H1 (cell line): Measurements from ENCODE around the gene NEK9. TPM values are rescaled to one million over a fixed set of nuclear protein-coding genes. Genes with fewer than 3 reads are reported as not detected.

Source experiments
- CTCF ChIA-PET: fragments of 300-600 bp; sonication (Branson Sonifier 250); formaldehyde crosslinking; loops from one replicate; lab custom pipeline; 2021; ENCODE audit not compliant: partially characterized antibody; lab: Charles Lee
- POLR2A ChIA-PET: fragments of 300-600 bp; sonication (Branson Sonifier 250); formaldehyde crosslinking; loops from one replicate; lab custom pipeline; 2021; ENCODE audit warnings: inconsistent platforms; ENCODE audit not compliant: partially characterized antibody; lab: Charles Lee
- DNase-seq, 2 experiments: peaks; one replicate each; pipeline versions ENCODE4 v3.0.0 to v3.0.0-alpha.2; 2010 to 2022; ENCODE audit warnings: low spot score in 2 of 2, low read depth in 1 of 2, mixed read lengths in 1 of 2
- FAIRE-seq: peaks from 2 replicates; lab custom pipeline; 2011; peaks lifted over from hg19 to GRCh38; lab: Jason Lieb, UNC
- H2AFZ ChIP-seq: 2 replicates; pipeline ENCODE4 v1.8.1; 2012; ENCODE audit warnings: low read length, inconsistent platforms
- H2AK5ac ChIP-seq: 2 replicates; pipeline ENCODE4 v1.6.1; 2013; ENCODE audit warnings: low read depth, low read length
- H2BK120ac ChIP-seq: replicated peaks from 2 replicates; pipeline ENCODE3; 2013; ENCODE audit warnings: low read depth, low read length, inconsistent platforms
- H2BK12ac ChIP-seq: 2 replicates; pipeline ENCODE4 v1.6.1; 2013; ENCODE audit warnings: low read depth, low read length
- H2BK15ac ChIP-seq: 2 replicates; pipeline ENCODE4 v1.6.1; 2013; ENCODE audit warnings: low read length
- H2BK20ac ChIP-seq: 2 replicates; pipeline ENCODE4 v1.6.1; 2013; ENCODE audit warnings: low read length
- H2BK5ac ChIP-seq: 2 replicates; pipeline ENCODE4 v1.6.1; 2013; ENCODE audit warnings: low read depth, low read length
- H3K14ac ChIP-seq: 2 replicates; pipeline ENCODE4 v1.6.1; 2013; ENCODE audit warnings: inconsistent platforms; ENCODE audit not compliant: insufficient read length
- H3K18ac ChIP-seq: 2 replicates; pipeline ENCODE4 v1.6.1; 2013; ENCODE audit warnings: low read length; ENCODE audit errors: extremely low read depth
- H3K23ac ChIP-seq: 2 replicates; pipeline ENCODE4 v1.6.1; 2013; ENCODE audit warnings: inconsistent platforms; ENCODE audit not compliant: insufficient read length
- H3K23me2 ChIP-seq: 2 replicates; pipeline ENCODE4 v1.6.1; 2013; ENCODE audit warnings: low read depth, low read length
- H3K27ac ChIP-seq: 2 replicates; pipeline ENCODE4 v1.6.1; 2011; ENCODE audit warnings: low read depth, low read length, inconsistent platforms
- H3K27me3 ChIP-seq, 4 experiments: replicated peaks in 1 of 4; 1 replicate in 1 of 4; 2 replicates in 3 of 4; pipeline versions ENCODE4 v1.6.1 to v1.8.1; 2011 to 2013; ENCODE audit warnings: low read length in 3 of 4, mild to moderate bottlenecking in 3 of 4, inconsistent platforms in 2 of 4, mixed read lengths in 2 of 4, moderate library complexity in 1 of 4; ENCODE audit not compliant: control insufficient read depth in 3 of 4, insufficient read depth in 3 of 4; ENCODE audit errors: extremely low read depth in 1 of 4
- H3K36me3 ChIP-seq, 4 experiments: 2 replicates each; pipeline versions ENCODE4 v1.6.1 to v1.8.1; 2011 to 2013; ENCODE audit warnings: mild to moderate bottlenecking in 4 of 4, low read length in 3 of 4, moderate library complexity in 2 of 4, control low read depth in 1 of 4, inconsistent platforms in 1 of 4; ENCODE audit not compliant: insufficient read depth in 4 of 4, control insufficient read depth in 2 of 4
- H3K4ac ChIP-seq: replicated peaks from 2 replicates; pipeline ENCODE3; 2013; ENCODE audit warnings: low read length, low read depth, mixed read lengths, inconsistent platforms; ENCODE audit not compliant: insufficient read length
- H3K4me1 ChIP-seq, 4 experiments: replicated peaks in 1 of 4; 1 replicate in 1 of 4; 2 replicates in 3 of 4; pipeline versions ENCODE4 v1.6.1 to v1.8.1; 2011 to 2013; ENCODE audit warnings: low read length in 3 of 4, inconsistent platforms in 2 of 4, mixed read lengths in 1 of 4; ENCODE audit not compliant: insufficient read depth in 4 of 4, control insufficient read depth in 3 of 4
- H3K4me2 ChIP-seq, 2 experiments: 2 replicates each; pipeline versions ENCODE4 v1.6.1 to v1.8.1; 2011 to 2013; ENCODE audit warnings: low read depth in 2 of 2, low read length in 2 of 2, control low read depth in 1 of 2, inconsistent platforms in 1 of 2, mild to moderate bottlenecking in 1 of 2; ENCODE audit not compliant: insufficient read depth in 1 of 2
- H3K4me3 ChIP-seq, 4 experiments: fragments of 200-600, 300-600 bp in 1 of 4; sonication (generic), shearing (Covaris generic), sonication (Bioruptor Twin) in 1 of 4; 2 replicates each; pipeline versions ENCODE4 v1.5.1 to v1.8.1; 2011 to 2016; ENCODE audit warnings: low read length in 4 of 4, low read depth in 3 of 4, control low read depth in 2 of 4, inconsistent platforms in 2 of 4, mild to moderate bottlenecking in 2 of 4, mixed read lengths in 1 of 4, moderate library complexity in 1 of 4; ENCODE audit not compliant: insufficient read depth in 2 of 4; ENCODE audit errors: extremely low read depth in 1 of 4
- H3K56ac ChIP-seq: replicated peaks from 2 replicates; pipeline ENCODE3; 2013; ENCODE audit warnings: low read depth, mild to moderate bottlenecking, mixed read lengths, low read length, inconsistent platforms; ENCODE audit not compliant: insufficient read length
- H3K79me1 ChIP-seq: 2 replicates; pipeline ENCODE4 v1.6.1; 2013; ENCODE audit warnings: low read depth, low read length, control low read depth
- H3K79me2 ChIP-seq, 2 experiments: 2 replicates each; pipeline versions ENCODE4 v1.6.1 to v1.8.1; 2012 to 2013; ENCODE audit warnings: low read length in 2 of 2, mild to moderate bottlenecking in 2 of 2, inconsistent platforms in 1 of 2; ENCODE audit not compliant: insufficient read depth in 2 of 2, control insufficient read depth in 1 of 2
- H3K9ac ChIP-seq, 4 experiments: replicated peaks in 1 of 4; 1 replicate in 1 of 4; 2 replicates in 3 of 4; pipeline versions ENCODE4 v1.6.1 to v1.8.1; 2011 to 2013; ENCODE audit warnings: low read depth in 3 of 4, low read length in 3 of 4, control low read depth in 2 of 4, mild to moderate bottlenecking in 2 of 4, moderate library complexity in 2 of 4, inconsistent platforms in 1 of 4; ENCODE audit errors: extremely low read depth in 1 of 4
- H3K9me3 ChIP-seq, 2 experiments: 2 replicates each; pipeline versions ENCODE4 v1.6.1 to v1.8.1; 2012 to 2013; ENCODE audit warnings: mild to moderate bottlenecking in 2 of 2, moderate library complexity in 2 of 2, control low read depth in 1 of 2, inconsistent platforms in 1 of 2, low read depth in 1 of 2, low read length in 1 of 2, mixed read lengths in 1 of 2; ENCODE audit not compliant: insufficient read depth in 2 of 2
- H4K20me1 ChIP-seq, 2 experiments: replicated peaks in 1 of 2; 2 replicates each; pipeline versions ENCODE3 to v1.8.1; 2011 to 2013; ENCODE audit warnings: inconsistent platforms in 2 of 2, low read length in 2 of 2, mild to moderate bottlenecking in 1 of 2; ENCODE audit not compliant: insufficient read depth in 2 of 2, control insufficient read depth in 1 of 2
- H4K5ac ChIP-seq: 2 replicates; pipeline ENCODE4 v1.6.1; 2013; ENCODE audit warnings: low read length, low read depth, mixed read lengths, inconsistent platforms; ENCODE audit not compliant: insufficient read length
- H4K8ac ChIP-seq: 2 replicates; pipeline ENCODE4 v1.8.0; 2013; ENCODE audit warnings: mild to moderate bottlenecking, moderate library complexity, low read length, inconsistent platforms; ENCODE audit not compliant: insufficient read depth; ENCODE audit errors: extremely low read depth
- H4K91ac ChIP-seq: replicated peaks from 2 replicates; pipeline ENCODE3; 2013; ENCODE audit warnings: low read length, mixed read lengths, inconsistent platforms; ENCODE audit not compliant: insufficient read length
- CBX5 ChIP-seq: fragments of 300-800, 300-1000 bp; sonication (generic); IDR thresholded peaks from 2 replicates; pipeline ENCODE4 v1.7.1; 2016; ENCODE audit warnings: antibody characterized with exemption, low read length, low read depth
- NRF1 ChIP-seq: IDR thresholded peaks from 2 replicates; pipeline ENCODE4 v1.6.1; 2011; ENCODE audit warnings: mild to moderate bottlenecking, low read depth, low read length, improper control_type of control experiment
- POLR2AphosphoS5 ChIP-seq: IDR thresholded peaks from 2 replicates; pipeline ENCODE4 v1.6.1; 2011; ENCODE audit warnings: low read depth, low read length
- WGBS, 2 experiments: shearing (Covaris generic) in 1 of 2; methylation state at CpG; one replicate each; pipeline versions ENCODE4 v1.1.6 to v1.1.7; 2013 to 2015; ENCODE audit warnings: low lambda C conversion rate in 2 of 2, mixed read lengths in 2 of 2, inconsistent platforms in 1 of 2, low coverage in 1 of 2, missing lambda C conversion rate in 1 of 2; ENCODE audit not compliant: insufficient replicate concordance in 2 of 2, insufficient coverage in 1 of 2, insufficient read length in 1 of 2; ENCODE audit errors: extremely low coverage in 1 of 2, missing lambda C conversion rate in 1 of 2; 5-methylcytosine and 5-hydroxymethylcytosine counted together
- polyA plus RNA-seq, 7 experiments: library from polyadenylated mRNA; depleted of rRNA in 3 of 7; stranded (reverse) in 5 of 7; unstranded in 2 of 7; fragments of >200 nt in 5 of 7; fragments of 200-250 nt in 2 of 7; gene quantifications; 1 replicate in 5 of 7; 2 replicates in 1 of 7; 4 replicates in 1 of 7; pipeline versions ENCODE4 v1.2.1 to v1.2.3, GENCODE V29; 2011 to 2013; ENCODE audit warnings: missing spikeins in 2 of 7, mixed read lengths in 2 of 7
- total RNA-seq: library from RNA; stranded (reverse); fragmentation: NEBNext Ultra II Directional; extraction: Animal tissue kit (Norgen Biotek cat#: 25700); gene quantifications from 2 replicates; pipeline ENCODE4 v1.2.1, GENCODE V29; 2021
- TF ChIP-seq, protein P1 (sequence below): IDR thresholded peaks from 2 replicates; pipeline ENCODE4 v1.6.1; 2012; ENCODE audit warnings: inconsistent platforms

Gene NEK9
- total and polyA plus RNA-seq, 2 of the 8 experiments (the other 6 are each of a cell fraction or from before 2014, with no cell fraction given), result 16.0 to 43.6 TPM

DNA sequence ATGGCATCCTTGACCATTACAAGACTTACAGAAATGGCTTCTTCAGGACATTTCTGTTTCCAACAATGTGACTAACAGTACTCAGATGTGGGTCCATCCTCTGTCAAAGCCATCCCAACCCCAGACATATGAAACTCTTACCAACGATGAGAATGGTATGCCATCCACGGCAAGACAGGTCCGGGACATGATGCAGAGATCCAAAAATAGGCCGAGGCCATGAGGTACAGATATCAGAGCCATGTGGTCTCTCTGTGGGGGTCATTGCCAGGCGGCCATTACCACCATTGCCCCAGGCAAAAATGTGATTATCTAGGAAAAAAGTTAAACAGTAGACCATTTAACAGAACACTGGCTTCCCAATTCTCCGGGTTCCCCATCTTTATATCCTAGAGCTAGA is 29.9 kb downstream of the NEK9 start:
- 91% methylated on average over 6 of the region's 6 CpGs; no CpG with 5 or more reads in 1 of the 2 experiments for WGBS, 2 experiments
- no peak overlapping the region for H2AFZ ChIP-seq
- H3K4me3 ChIP-seq, result no peak overlapping the region
- H3K4ac ChIP-seq, result no peak overlapping the region
- H3K79me2 ChIP-seq, result no peaks in the 10 kb centered on the region
- FAIRE-seq (no peak), DNase-seq (no peak)
- no peak overlapping the region for H3K4me2 ChIP-seq
- H3K36me3 ChIP-seq, result peaks cover 0 to 59% (median 30%) of the 10 kb centered on the region in 4 experiments; a peak in 6 of 8 replicates
- no peak overlapping the region for H2BK12ac ChIP-seq
- ChIA-PET CTCF (interaction anchor here (0.8 to 1.3 kb wide), 2 partner anchors 9 to 11 kb away, joined by 3 to 6 read pairs; no protein-coding TSS in a partner anchor), POLR2A (no interaction called here)
- no peak overlapping the region for H2BK120ac ChIP-seq
- no peaks in the 10 kb centered on the region; the same call in 1 of the 2 replicates for H3K23me2 ChIP-seq
- H3K14ac ChIP-seq, result no peak overlapping the region
- no peak overlapping the region for H4K91ac ChIP-seq
- no peak overlapping the region for H2AK5ac ChIP-seq
- no peak overlapping the region for H2BK20ac ChIP-seq
- H3K27me3 ChIP-seq, result no peaks in the 10 kb centered on the region
- no peaks in the 10 kb centered on the region for H3K79me1 ChIP-seq
- H3K9ac ChIP-seq, result no peak overlapping the region
- H3K56ac ChIP-seq, result no peak overlapping the region
- H4K20me1 ChIP-seq, result no peaks in the 10 kb centered on the region
- H4K8ac ChIP-seq, result no peak overlapping the region
- no peak overlapping the region for H3K23ac ChIP-seq
- no peak for TF ChIP-seq CBX5
- no peak for TF ChIP-seq NRF1
- no peak for TF ChIP-seq POLR2AphosphoS5
- TF ChIP-seq, protein P1, sequence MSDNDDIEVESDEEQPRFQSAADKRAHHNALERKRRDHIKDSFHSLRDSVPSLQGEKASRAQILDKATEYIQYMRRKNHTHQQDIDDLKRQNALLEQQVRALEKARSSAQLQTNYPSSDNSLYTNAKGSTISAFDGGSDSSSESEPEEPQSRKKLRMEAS, result no peak
- no peak overlapping the region for H4K5ac ChIP-seq
- no peaks in the 10 kb centered on the region; a peak in 2 of 7 replicates for H3K4me1 ChIP-seq
- no peaks in the 10 kb centered on the region for H3K9me3 ChIP-seq
- no peak overlapping the region for H3K18ac ChIP-seq
- no peak overlapping the region for H2BK15ac ChIP-seq
- no peak overlapping the region for H3K27ac ChIP-seq
- no peak overlapping the region for H2BK5ac ChIP-seq
